ENCODE results near the gene WDFY1.

GRCh38 chr2:223920109-223920508 lies 25.0 kb downstream of the WDFY1 start:
- TF ChIP-seq REST (IDR thresholded peaks at IDR 0.05; ENCODE audit: borderline replicate concordance) (no peak), REST (CRISPR knock-in tag; IDR thresholded peaks at IDR 0.05; ENCODE audit: low read depth) (no peak), ZNF717 (CRISPR knock-in tag; IDR thresholded peaks at IDR 0.05) (no peak), ZNF184 (CRISPR knock-in tag; IDR thresholded peaks at IDR 0.05) (no peak), MAFF (IDR thresholded peaks at IDR 0.05; ENCODE audit: low read length) (no peak), POLR2AphosphoS5 (IDR thresholded peaks at IDR 0.05; ENCODE audit: control insufficient read depth, insufficient read depth, low read depth, low read length) (no peak), CTCF (IDR thresholded peaks at IDR 0.05 in 2 of 3, conservative IDR thresholded peaks at IDR 0.05 in 1 of 3; ENCODE audit: insufficient read depth in 2 of 3, low read depth in 1 of 3, low read length in 3 of 3) (no peak), HDGF (IDR thresholded peaks at IDR 0.05) (no peak)

Data from K562 (cell line).